GM12873 (cell line): ENCODE results near the gene ITIH5.

ENCODE experiments used
- TF ChIP-seq, protein P1 (sequence below): IDR thresholded peaks from 2 replicates; pipeline ENCODE4 v1.5.1; 2012; ENCODE audit warnings: low read depth, mild to moderate bottlenecking, moderate library complexity, low read length, control low read depth; ENCODE audit not compliant: insufficient read depth; ENCODE audit errors: missing control alignments

ITIH5 gene

DNA sequence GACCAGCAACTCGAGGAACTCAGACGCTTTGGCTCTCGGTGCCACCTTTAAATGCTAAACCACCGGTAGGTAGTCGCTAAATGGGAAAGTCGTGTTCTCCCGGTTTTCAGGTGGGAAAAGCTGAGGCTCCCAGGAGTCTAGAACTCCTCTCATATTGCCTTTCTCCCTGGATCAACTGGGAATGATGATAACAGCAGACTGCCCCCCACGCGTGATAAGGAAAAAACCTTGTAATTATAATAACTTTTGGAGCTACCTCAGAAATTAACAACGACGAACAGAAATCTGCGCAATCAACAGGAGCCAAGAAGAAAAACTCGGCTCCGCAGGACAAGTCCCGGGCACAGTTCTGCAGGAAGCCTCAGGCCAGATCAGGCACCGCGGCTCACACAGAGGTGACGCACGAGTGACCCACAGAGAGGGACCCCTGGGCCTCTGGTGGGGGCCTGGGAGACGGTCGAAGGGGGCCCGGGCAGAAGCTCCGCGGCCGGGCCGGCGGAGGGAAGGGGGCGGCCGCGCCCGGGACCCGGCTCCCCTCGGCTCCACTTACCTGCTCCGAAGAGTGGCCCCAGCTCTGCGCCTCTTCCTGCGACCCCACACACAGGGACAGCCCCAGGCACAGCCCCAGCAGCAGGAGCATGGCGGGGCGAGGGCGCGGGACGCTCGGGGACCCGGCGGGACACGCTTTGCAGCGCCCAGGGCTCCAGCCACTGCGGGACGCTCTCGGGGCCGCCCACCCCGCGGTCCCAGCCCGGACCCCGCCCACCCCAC, at the start of gene ITIH5:
Gene ITIH5 (minus strand): TSS at position 714 of the 771 bp plus-strand sequence. CDS start 74 bp downstream, at position 640.
- TF ChIP-seq, protein P1, sequence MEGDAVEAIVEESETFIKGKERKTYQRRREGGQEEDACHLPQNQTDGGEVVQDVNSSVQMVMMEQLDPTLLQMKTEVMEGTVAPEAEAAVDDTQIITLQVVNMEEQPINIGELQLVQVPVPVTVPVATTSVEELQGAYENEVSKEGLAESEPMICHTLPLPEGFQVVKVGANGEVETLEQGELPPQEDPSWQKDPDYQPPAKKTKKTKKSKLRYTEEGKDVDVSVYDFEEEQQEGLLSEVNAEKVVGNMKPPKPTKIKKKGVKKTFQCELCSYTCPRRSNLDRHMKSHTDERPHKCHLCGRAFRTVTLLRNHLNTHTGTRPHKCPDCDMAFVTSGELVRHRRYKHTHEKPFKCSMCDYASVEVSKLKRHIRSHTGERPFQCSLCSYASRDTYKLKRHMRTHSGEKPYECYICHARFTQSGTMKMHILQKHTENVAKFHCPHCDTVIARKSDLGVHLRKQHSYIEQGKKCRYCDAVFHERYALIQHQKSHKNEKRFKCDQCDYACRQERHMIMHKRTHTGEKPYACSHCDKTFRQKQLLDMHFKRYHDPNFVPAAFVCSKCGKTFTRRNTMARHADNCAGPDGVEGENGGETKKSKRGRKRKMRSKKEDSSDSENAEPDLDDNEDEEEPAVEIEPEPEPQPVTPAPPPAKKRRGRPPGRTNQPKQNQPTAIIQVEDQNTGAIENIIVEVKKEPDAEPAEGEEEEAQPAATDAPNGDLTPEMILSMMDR: no peak

DNA sequence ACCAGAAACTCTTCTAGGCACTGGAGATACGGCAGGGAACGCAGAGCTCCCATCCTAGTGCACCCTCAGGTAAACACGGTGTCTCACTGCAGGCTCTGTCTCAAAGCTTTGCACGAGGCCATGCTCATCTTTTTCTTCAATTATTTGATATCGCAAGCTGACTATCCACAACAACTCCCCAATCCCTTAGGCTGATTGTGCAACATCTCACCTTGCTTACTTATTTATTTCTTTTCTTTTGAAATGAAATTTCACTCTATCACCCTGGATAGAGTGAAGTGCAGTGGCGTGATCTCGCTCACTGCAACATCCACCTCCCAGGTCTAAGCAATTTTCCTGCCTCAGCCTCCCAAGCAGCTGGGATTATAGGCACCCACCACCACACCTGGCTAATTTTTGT, 48.7 kb upstream of the ITIH5 start:
- TF ChIP-seq, protein P1: no peak

DNA sequence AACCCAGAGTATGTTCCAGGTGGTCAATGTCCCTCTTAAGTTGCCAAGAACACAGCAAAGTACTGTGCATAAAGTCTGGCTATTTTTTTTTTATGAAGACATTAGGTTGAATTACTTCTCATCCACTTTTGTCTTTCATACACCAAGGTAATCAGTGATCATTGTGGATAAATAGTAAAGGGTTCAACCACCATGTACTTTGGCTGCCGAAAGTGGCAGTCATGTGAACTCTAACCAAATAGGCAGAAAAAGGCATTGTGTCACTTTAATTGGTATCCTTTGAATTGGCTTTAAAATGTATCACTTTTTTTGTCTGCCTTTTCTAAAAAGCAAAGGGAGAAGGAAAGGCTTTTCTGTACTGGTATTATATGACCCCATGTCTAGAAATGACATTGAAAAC, 43.7 kb upstream of the ITIH5 start:
- TF ChIP-seq, protein P1: no peak

DNA sequence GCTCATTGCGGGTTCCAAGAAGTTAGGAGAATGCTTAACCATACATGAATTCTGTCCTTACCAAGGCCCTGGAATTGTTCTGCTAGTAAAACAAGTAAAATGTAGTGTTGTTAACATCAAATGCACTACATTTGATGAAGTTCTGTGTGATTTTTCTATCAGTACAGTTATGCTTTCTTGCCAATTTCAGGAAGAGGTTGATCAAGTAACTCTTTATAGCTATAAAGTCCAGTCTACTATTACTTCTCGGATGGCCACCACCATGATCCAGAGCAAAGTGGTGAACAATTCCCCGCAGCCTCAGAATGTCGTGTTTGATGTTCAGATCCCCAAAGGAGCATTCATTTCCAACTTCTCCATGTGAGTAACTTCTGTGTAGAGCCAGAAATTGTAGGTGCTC, 42.1 kb upstream of the ITIH5 start:
- TF ChIP-seq, protein P1: no peak

DNA sequence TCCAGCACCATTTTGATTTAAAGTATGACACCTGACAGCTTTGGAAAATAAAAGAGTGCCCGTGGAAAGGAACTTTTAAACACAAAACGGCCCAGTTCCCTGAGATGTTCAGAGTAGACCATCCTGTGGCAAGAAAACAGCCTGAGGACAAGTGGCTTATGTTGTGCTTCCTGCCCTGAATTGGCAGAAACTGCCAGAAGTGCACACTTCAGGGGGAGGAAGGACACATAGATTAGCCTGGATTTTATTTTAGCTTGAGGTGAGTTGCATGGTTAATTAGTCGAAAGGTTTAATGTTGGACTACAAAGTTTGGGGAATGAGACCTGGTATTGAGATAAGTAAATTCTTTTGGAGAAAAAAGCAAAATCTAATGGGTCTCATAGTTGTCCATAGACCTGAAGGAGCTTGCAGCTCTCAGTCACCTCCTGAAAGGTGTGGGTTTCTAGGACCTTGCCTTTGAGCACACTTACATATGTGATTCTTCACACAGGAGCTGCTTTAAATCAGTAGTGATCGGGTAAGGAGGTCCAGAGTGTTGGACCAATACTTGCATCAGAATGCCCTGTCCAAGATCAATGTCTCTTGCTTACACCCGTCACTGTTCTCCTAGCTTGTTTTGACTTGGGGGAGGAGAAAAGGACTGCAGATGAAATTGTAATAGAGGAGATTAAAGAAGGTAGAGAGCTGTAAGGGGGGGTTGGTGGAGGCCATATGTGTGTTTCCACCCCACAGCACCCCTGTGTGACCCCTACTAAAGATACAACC, 41.3 kb upstream of the ITIH5 start:
- TF ChIP-seq, protein P1: no peak

DNA sequence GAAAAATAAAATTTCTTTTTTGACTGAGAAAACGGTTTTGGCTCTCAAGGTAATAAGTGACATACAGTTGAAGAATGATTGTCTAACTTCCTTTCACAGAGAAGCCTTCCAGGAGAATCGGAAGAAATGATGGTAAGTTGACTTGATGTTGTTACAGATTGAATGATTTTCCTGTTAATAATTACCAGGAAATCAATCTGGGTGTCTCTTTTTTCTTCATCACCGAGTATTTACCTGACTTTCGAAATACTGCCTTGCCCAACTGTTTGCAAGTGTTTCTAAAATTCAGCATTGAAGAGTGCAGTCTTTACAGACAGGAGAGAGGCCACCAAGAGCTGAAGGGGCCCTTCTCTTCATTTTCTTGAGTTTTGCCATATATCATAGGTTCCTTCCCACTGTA, 40.3 kb upstream of the ITIH5 start:
- TF ChIP-seq, protein P1: no peak

DNA sequence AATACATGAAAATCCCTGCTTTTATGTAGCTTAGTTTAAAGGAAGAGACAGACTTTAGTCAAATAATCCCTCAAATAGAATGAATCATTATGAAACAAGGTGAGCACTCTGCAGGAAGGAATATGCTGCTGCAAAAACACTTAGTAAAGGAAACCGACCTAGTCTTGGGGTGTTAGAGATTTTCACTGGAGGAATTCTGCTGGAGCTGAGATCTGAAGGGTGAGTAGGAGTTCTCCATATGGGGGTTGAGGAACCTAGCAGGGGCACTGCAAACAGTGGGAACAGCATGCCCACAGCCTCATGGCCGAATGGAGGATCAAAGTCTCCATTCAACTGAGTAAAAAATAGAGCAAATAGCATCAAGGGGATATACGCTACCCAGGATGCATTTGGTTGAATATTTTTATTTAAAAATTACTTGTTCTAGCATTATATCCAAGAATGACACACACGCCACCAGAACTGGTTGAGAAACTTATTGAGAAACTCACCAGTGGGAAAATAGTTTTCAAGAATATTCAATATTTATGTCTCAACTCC, 39.8 kb upstream of the ITIH5 start:
- TF ChIP-seq, protein P1: no peak
